GM18502 (cell line): ENCODE measurements around the gene JARID2.

ENCODE experiments used
- ATAC-seq: cut with Tn5 transposase; IDR thresholded peaks from one replicate; pipeline ENCODE4 v1.9.1; 2021; ENCODE audit warnings: mild to moderate bottlenecking; ENCODE audit not compliant: unreplicated experiment, poor library complexity

Gene JARID2

GRCh38 chr6:15510121-15510520, 264.3 kb downstream of the JARID2 start:
- ATAC-seq: no peak

DNA sequence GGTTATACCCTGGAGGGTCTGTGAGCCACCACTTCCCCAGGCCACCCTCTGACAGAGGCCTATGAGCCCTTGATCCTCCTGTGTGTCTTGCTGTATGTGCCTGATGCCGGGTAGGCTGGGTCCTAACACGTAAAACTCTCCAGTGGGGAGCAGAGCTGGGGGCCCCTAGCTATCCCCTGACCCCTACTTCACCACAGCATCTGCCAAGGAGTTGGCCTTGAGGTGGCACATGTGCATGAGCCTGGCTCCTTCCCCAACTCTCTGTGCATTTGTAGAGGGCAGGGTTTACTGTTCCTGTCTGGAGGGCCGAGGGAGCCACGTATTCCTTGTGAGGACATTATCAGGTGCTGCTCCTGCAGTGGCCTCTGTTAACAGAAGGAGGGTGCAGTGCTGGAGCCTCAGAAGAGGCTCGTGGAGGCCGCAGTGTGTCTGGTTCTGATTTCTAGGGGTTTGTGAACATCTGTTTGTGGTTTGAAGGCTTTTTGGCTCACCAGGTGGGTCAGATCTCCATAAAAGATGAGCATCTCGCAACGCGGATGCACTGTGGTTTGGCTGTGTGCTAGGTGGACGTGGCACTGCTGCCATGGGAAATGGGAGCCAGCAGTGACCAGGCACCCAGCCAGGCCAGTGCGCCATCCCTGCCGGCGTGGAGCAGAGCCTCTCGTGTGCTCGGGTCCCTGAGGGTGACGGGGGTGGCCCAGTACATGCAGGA, 264.8 kb downstream of the JARID2 start:
- no peak for ATAC-seq

- ATAC-seq: no peak
Observed at GRCh38 chr6:15511248-15512125, 265.6 kb downstream of the JARID2 start.

DNA sequence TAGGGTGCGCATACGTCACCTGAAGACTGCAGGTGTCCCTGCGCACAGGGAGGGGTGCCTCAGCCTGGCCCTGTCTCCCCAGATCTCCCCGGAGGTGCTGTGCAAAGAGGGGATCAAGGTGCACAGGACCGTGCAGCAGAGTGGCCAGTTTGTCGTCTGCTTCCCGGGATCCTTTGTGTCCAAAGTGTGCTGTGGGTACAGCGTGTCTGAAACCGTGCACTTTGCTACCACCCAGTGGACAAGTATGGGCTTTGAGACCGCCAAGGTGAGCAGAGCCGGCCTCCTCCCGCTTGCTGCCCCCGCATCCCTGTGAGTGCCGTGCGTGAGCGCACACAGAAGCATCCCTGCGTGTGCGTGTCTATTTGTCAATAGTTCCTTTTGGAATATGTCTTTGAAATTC, 266.3 kb downstream of the JARID2 start:
- ATAC-seq: no peak

DNA sequence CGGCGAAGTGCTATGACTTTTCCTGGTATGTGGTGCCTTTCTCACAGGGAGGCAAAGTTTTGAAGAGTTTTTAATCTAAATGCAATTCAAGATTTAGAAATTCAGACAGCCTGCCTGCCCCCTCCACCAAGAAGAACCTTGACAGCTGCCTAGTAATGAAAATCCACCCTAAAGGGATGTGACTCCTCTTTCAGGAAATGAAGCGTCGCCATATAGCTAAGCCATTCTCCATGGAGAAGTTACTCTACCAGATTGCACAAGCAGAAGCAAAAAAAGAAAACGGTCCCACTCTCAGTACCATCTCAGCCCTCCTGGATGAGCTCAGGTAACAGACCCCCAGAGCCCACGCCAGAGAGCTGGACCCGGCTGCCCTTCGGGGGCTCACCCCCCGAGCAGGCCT, 266.9 kb downstream of the JARID2 start:
- ATAC-seq: no peak

DNA sequence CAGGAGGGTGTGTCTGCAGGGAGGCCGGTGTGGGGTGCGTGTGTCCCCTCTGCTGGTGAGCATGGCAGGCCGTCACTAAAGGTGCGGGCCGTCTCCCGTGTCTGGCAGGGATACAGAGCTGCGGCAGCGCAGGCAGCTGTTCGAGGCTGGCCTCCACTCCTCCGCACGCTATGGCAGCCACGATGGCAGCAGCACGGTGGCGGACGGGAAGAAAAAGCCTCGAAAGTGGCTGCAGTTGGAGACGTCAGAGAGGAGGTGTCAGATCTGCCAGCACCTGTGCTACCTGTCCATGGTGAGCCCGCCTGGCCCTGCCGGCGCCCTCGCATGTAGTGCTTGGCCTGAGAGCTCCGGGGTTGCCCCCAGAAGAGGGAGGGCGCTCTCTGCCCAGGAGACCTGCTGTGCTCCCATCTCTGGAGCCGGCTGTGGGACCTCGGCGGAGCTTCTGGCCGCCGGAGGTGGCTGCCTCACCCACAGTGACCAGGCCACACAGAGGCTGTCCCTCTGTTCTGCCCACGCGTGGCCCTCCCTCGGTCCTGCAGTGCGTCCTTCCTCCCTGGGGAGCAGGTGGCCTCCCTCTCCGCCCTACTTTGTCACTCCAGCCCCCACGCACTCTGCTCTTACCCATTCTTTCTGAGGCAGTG, 267.4 kb downstream of the JARID2 start:
- no peak for ATAC-seq

GRCh38 chr6:15513801-15514711, 268.2 kb downstream of the JARID2 start:
- ATAC-seq: no peak

DNA sequence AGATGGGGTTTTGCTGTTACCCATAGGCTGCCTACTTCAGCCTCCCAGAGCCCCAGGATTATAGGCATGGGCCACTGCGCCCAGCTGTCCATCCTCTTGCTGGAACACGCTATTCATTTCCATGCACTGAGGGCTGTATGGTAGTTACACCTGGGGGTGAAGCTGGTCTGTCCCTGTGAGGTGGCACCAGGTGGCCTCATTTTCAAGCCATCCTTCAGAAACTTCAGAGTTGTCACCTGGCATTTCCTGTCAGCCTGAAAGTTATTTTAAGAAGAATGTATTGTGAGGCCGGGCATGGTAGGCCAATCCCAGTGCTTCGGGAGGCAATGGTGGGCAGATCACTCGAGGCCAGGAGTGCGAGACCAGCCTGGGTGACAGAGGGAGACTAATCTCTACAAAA, 269.4 kb downstream of the JARID2 start:
- no peak for ATAC-seq

DNA sequence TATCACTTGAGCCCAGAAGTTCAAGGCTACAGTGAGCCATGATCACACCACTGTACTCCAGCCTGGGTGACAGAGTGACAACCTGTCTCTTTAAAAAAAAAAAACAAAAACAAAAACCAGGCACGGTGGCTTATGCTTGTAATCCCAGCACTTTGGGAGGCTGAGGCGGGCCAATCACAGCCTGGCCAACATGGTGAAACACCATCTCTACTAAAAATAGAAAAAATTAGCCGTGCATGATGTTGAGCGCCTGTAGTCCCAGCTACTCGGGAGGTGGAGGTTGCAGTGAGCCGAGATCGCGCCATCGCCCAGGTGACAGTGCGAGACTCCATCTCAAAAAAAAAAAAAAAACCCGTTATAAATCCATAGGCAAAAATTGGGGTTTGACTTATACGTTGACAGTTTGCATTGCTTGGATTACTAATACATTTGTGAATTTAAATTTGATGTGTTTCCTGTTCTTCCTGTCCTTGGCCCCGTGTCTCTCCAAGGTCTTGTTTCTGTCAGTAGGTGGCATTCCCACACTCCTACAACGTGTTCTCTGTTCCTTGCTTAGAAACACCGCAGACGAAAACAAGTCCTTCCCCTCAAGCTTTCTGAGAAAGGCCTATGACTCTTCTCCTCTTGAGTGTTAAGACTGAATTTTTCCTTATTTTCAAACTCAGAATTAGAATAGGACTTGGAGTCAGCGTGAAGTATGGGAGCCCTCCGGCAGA, 269.9 kb downstream of the JARID2 start:
- no peak for ATAC-seq

- no peak for ATAC-seq
Observed at GRCh38 chr6:15516378-15516777, 270.5 kb downstream of the JARID2 start.

GRCh38 chr6:15516923-15517560, 271.2 kb downstream of the JARID2 start:
- no peak for ATAC-seq

DNA sequence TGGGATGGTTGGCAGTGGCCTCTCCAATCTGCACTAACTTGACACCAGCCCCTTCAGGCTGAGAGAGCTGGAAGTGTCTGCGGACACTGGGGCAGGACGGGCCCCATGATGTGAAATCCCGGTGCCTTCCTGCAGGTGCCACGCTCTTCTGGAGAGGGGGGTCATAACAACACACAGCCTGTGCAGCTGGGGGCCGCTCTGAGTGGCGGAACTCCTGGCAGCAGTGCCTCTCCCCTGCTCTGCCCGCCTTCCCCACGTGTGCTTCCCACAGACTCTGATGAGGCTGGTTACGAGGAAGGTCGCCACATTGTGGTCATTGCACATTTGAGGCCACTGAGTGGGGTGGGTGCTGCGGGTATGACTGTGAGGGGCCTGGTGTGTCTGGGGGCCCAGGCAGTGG, 271.7 kb downstream of the JARID2 start:
- ATAC-seq: no peak

DNA sequence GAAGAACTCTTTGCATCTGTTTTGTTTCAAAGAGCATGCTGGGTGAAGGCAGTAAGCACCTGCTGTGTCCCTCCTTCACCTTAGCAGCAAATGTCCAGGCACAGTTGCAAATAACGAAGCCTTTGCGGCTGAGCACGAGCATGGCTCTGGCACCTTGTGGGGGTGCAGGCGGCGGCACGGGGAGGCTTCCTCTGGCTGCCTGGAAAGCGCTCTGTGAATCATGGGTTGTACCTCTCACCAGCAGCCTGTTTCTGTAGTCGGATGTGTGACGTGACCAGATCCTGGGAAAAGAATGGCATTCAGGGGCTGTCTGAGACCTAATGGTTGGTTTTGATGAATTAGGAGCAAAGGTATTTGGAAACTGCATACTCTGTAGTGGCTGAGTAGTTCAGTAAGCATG, 272.2 kb downstream of the JARID2 start:
- no peak for ATAC-seq

GRCh38 chr6:15518878-15519277, 273.0 kb downstream of the JARID2 start:
- no peak for ATAC-seq

DNA sequence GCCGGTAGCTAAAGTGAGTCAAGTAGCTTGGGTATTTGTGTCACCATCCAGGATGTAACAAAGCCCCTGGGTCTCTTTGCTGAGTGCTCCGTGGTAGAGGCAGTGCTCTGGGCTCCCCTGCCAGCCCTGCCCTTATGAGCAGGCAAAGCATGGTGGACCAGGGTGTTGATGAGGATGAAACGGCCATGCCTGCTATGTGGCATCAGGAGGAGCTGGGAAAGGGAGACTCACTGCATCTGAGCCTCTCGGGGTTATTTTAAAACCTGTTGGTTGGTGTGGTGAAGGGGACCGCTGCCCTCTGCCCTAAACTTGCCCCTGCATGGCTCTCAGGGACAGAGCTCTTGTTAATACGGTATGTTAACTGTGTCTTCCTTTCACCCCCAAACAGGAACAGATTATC, 273.8 kb downstream of the JARID2 start:
- ATAC-seq: no peak

GRCh38 chr6:15520626-15521203, 274.8 kb downstream of the JARID2 start:
- no peak for ATAC-seq

GRCh38 chr6:15521582-15521981, 275.7 kb downstream of the JARID2 start:
- no peak for ATAC-seq

DNA sequence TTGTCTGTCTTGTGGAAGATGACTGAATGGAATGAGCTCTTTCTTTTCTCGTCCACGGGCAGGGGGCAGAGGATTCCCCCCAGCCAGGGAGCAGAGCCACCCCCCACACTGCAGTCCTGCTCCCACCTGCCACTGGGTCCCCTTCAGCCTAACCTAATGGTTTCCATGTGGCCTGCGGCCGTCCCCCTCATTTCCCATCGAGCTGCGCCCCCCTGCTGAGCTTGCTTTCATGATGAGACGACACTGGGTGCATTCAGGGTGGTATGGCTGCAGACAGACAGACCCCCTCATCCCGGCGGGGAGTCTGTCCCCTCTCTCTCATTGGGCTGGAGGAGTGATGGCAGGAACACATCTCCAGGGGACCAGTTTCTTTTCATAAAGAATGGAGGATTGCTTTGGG, 276.2 kb downstream of the JARID2 start:
- ATAC-seq: no peak

- ATAC-seq: no peak
Observed at GRCh38 chr6:15522427-15522826, 276.6 kb downstream of the JARID2 start.
